Liver (tissue), 3 donors: Measurements from ENCODE around the gene SLCO2A1.

Experiments
- CTCF ChIP-seq: fragments of 150-350 bp; IDR thresholded peaks from 2 replicates; pipeline ENCODE4 v1.5.1; 2017; ENCODE audit warnings: improper control_type of control experiment, low read depth, low read length; ENCODE audit not compliant: missing input control
- EGR1 ChIP-seq, 2 donors: IDR thresholded peaks; 2 replicates each; pipeline ENCODE4 v1.6.1; 2016 to 2018; ENCODE audit warnings: antibody characterized with exemption in 2 of 2, low read depth in 2 of 2
- JUND ChIP-seq, 2 donors: IDR thresholded peaks; 2 replicates each; pipeline ENCODE4 v1.6.1; 2016; ENCODE audit warnings: antibody characterized with exemption in 2 of 2
- MAX ChIP-seq: IDR thresholded peaks from 2 replicates; pipeline ENCODE4 v1.6.1; 2016; ENCODE audit warnings: antibody characterized with exemption
- RAD21 ChIP-seq, 2 donors: IDR thresholded peaks; 2 replicates each; pipeline ENCODE4 v1.6.1; 2016; ENCODE audit warnings: antibody characterized with exemption in 2 of 2, mild to moderate bottlenecking in 2 of 2
- REST ChIP-seq: IDR thresholded peaks from 2 replicates; pipeline ENCODE4 v1.6.1; 2016; ENCODE audit warnings: antibody characterized with exemption, mild to moderate bottlenecking
- SP1 ChIP-seq: IDR thresholded peaks from 2 replicates; pipeline ENCODE4 v1.6.1; 2018; ENCODE audit warnings: antibody characterized with exemption, mild to moderate bottlenecking
- TAF1 ChIP-seq: conservative IDR thresholded peaks from 2 replicates; pipeline ENCODE4 v1.6.1; 2016; ENCODE audit warnings: antibody characterized with exemption, mild to moderate bottlenecking
- ZBTB33 ChIP-seq: IDR thresholded peaks from 2 replicates; pipeline ENCODE4 v1.6.1; 2016; ENCODE audit warnings: antibody characterized with exemption
- donor health status: healthy.
- donor health status: healthy.

GRCh38 chr3:134034005-134034785 lies 4.5 kb upstream of the SLCO2A1 start:
- TF ChIP-seq JUND (IDR thresholded peaks at IDR 0.05), result no peak
- no peak for TF ChIP-seq TAF1
- TF ChIP-seq MAX, result no peak
- TF ChIP-seq CTCF, result no peak
- no peak for TF ChIP-seq SP1
- no peak for TF ChIP-seq REST
- TF ChIP-seq EGR1 (IDR thresholded peaks at IDR 0.05; ENCODE audit: low read depth in 2 of 2), result no peak
- no peak for TF ChIP-seq RAD21 (IDR thresholded peaks at IDR 0.05)
- no peak for TF ChIP-seq ZBTB33
